ENCODE data around the gene WDR19. TPM values are rescaled to one million over a fixed set of nuclear protein-coding genes. Genes with fewer than 3 reads are reported as not detected.

The WDR19 gene
- total RNA-seq, 1 experiment from 2014 or later: 33.2 TPM

GRCh38 chr4:39324446-39324845 is 142.1 kb downstream of the WDR19 start:
- Histone ChIP-seq H3K79me2 (ENCODE audit: low read depth) (peaks cover 11% of the 10 kb centered on the region; the same call in 1 of the 2 replicates), H4K20me1 (ENCODE audit: insufficient read depth) (no peaks in the 10 kb centered on the region), H3K27ac (no peak overlapping the region), H3K4me3 (no peak overlapping the region), H2AFZ (no peak overlapping the region), H3K4me1 (replicated peaks; ENCODE audit: insufficient read depth) (peaks cover 18% of the 10 kb centered on the region), H3K4me2 (no peak overlapping the region), H3K9me2 (ENCODE audit: insufficient read depth) (no peaks in the 10 kb centered on the region), H3K27me3 (ENCODE audit: insufficient read depth, low read depth) (no peaks in the 10 kb centered on the region), H3F3A (ENCODE audit: insufficient read depth, low read depth) (peaks cover 25% of the 10 kb centered on the region), H3K36me3 (ENCODE audit: low read depth) (peaks cover 20% of the 10 kb centered on the region), H3K9me3 (ENCODE audit: insufficient read depth, low read depth) (0 out of 2 replicates have a peak, but pooled peaks cover 3% of the 10 kb centered on the region)
- ChIA-PET POLR2A (ENCODE audit: unreplicated experiment) (interaction anchor here (0.7 kb wide), 1 partner anchor 57 kb away, joined by 4 read pairs; no protein-coding TSS in a partner anchor), CTCF (no interaction called here)
- no peak for DNase-seq
- no peak for TF ChIP-seq CTCF (conservative IDR thresholded peaks at IDR 0.05)
- no peak for TF ChIP-seq EZH2 (IDR thresholded peaks at IDR 0.05; ENCODE audit: low read depth)
- intact Hi-C loops (cut with micrococcal nuclease; ENCODE audit: unreplicated experiment): no loop called here
- BruUV-seq (replicated peaks): no TSS peak

- Histone ChIP-seq H3K4me2 (no peak overlapping the region), H3F3A (ENCODE audit: insufficient read depth, low read depth) (peaks cover 22% of the 10 kb centered on the region), H3K79me2 (ENCODE audit: low read depth) (peaks cover 11% of the 10 kb centered on the region; the same call in 1 of the 2 replicates), H3K9me3 (ENCODE audit: insufficient read depth, low read depth) (0 out of 2 replicates have a peak, but pooled peaks cover 3% of the 10 kb centered on the region), H3K4me3 (no peak overlapping the region), H3K36me3 (ENCODE audit: low read depth) (peaks cover 20% of the 10 kb centered on the region), H2AFZ (no peak overlapping the region), H3K27ac (no peak overlapping the region), H3K27me3 (ENCODE audit: insufficient read depth, low read depth) (no peaks in the 10 kb centered on the region), H3K4me1 (replicated peaks; ENCODE audit: insufficient read depth) (peaks cover 14% of the 10 kb centered on the region), H3K9me2 (ENCODE audit: insufficient read depth) (no peaks in the 10 kb centered on the region), H4K20me1 (ENCODE audit: insufficient read depth) (no peaks in the 10 kb centered on the region)
- TF ChIP-seq CTCF (conservative IDR thresholded peaks at IDR 0.05) (no peak), EZH2 (IDR thresholded peaks at IDR 0.05; ENCODE audit: low read depth) (no peak)
- intact Hi-C loops (cut with micrococcal nuclease; ENCODE audit: unreplicated experiment): no loop called here
- ChIA-PET CTCF (no interaction called here), POLR2A (ENCODE audit: unreplicated experiment) (no interaction called here)
- no TSS peak for BruUV-seq (replicated peaks)
- DNase-seq: no peak
These were observed 142.7 kb downstream of the WDR19 start for GRCh38 chr4:39324897-39325613.

GRCh38 chr4:39326468-39326977 is 144.2 kb downstream of the WDR19 start:
- Histone ChIP-seq H2AFZ (no peak overlapping the region), H3K4me3 (no peak overlapping the region), H3K4me1 (replicated peaks; ENCODE audit: insufficient read depth) (no peaks in the 10 kb centered on the region), H4K20me1 (ENCODE audit: insufficient read depth) (no peaks in the 10 kb centered on the region), H3K27ac (no peak overlapping the region), H3K9me3 (ENCODE audit: insufficient read depth, low read depth) (no peaks in the 10 kb centered on the region), H3K9me2 (ENCODE audit: insufficient read depth) (no peaks in the 10 kb centered on the region), H3K4me2 (no peak overlapping the region), H3F3A (ENCODE audit: insufficient read depth, low read depth) (peaks cover 8% of the 10 kb centered on the region; the same call in 1 of the 2 replicates), H3K36me3 (ENCODE audit: low read depth) (peaks cover 20% of the 10 kb centered on the region), H3K79me2 (ENCODE audit: low read depth) (peaks cover 21% of the 10 kb centered on the region; the same call in 1 of the 2 replicates), H3K27me3 (ENCODE audit: insufficient read depth, low read depth) (no peaks in the 10 kb centered on the region)
- ChIA-PET POLR2A (ENCODE audit: unreplicated experiment) (no interaction called here), CTCF (interaction anchor here (0.5 kb wide), 1 partner anchor 1007 kb away, joined by 9 read pairs; no protein-coding TSS in a partner anchor)
- BruUV-seq (replicated peaks): no TSS peak
- TF ChIP-seq CTCF (conservative IDR thresholded peaks at IDR 0.05) (no peak), EZH2 (IDR thresholded peaks at IDR 0.05; ENCODE audit: low read depth) (no peak)
- intact Hi-C loops (cut with micrococcal nuclease; ENCODE audit: unreplicated experiment): no loop called here
- no peak for DNase-seq

All from PC-9 (cell line).